HUES48 (cell line): Measurements from ENCODE around the gene SRBD1.

Experiments used
- H3K27ac ChIP-seq: one replicate; pipeline ENCODE4 v1.7.0; 2013; ENCODE audit warnings: low read depth, low read length, inconsistent platforms
- H3K27me3 ChIP-seq: 2 replicates; pipeline ENCODE4 v1.6.1; 2013; ENCODE audit warnings: mild to moderate bottlenecking, low read length; ENCODE audit not compliant: control insufficient read depth, insufficient read depth
- H3K36me3 ChIP-seq: 2 replicates; pipeline ENCODE4 v1.6.1; 2013; ENCODE audit warnings: low read length; ENCODE audit not compliant: control insufficient read depth, insufficient read depth
- H3K4me1 ChIP-seq: 2 replicates; pipeline ENCODE4 v1.6.1; 2013; ENCODE audit warnings: mild to moderate bottlenecking, low read length; ENCODE audit not compliant: control insufficient read depth, insufficient read depth
- H3K4me3 ChIP-seq: 2 replicates; pipeline ENCODE4 v1.5.1; 2013; ENCODE audit warnings: mild to moderate bottlenecking, low read depth, low read length
- H3K9ac ChIP-seq: 2 replicates; pipeline ENCODE4 v1.6.1; 2013; ENCODE audit warnings: mild to moderate bottlenecking, low read depth, low read length, moderate library complexity
- H3K9me3 ChIP-seq: 2 replicates; pipeline ENCODE4 v1.6.1; 2013; ENCODE audit warnings: low read length; ENCODE audit not compliant: control insufficient read depth, insufficient read depth

SRBD1 gene

DNA sequence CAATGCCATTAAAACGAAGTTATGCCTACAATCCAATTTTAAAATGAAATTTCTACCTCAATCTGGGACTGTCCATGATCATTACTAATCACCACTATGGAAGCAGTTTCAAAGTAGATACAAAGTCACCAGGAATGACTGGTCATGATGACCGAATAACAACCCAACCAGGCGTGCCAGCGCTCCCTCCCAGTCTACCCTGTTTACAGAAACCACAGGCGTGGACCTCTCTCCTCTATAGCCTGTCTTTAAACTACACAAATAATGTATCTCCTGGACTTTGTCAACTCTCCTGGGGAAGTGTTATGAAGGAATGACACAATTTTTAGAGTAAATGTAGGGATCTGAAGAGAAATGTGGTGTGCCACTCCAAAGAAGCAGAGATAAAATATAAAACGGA lies 150.2 kb downstream of the SRBD1 start:
- Histone ChIP-seq H3K27ac (no peak overlapping the region), H3K27me3 (no peaks in the 10 kb centered on the region), H3K9ac (no peak overlapping the region), H3K4me1 (peaks cover 39% of the 10 kb centered on the region), H3K9me3 (no peaks in the 10 kb centered on the region), H3K4me3 (no peak overlapping the region), H3K36me3 (no peaks in the 10 kb centered on the region)

- H3K9me3 ChIP-seq: no peaks in the 10 kb centered on the region
- no peak overlapping the region for H3K9ac ChIP-seq
- H3K4me3 ChIP-seq: no peak overlapping the region
- no peak overlapping the region for H3K27ac ChIP-seq
- no peaks in the 10 kb centered on the region for H3K27me3 ChIP-seq
- peaks cover 29% of the 10 kb centered on the region for H3K4me1 ChIP-seq
- no peaks in the 10 kb centered on the region for H3K36me3 ChIP-seq
Observed at GRCh38 chr2:45459860-45460259, 151.2 kb downstream of the SRBD1 start.

- H3K4me3 ChIP-seq: no peak overlapping the region
- H3K9me3 ChIP-seq: no peaks in the 10 kb centered on the region
- no peaks in the 10 kb centered on the region for H3K27me3 ChIP-seq
- no peak overlapping the region for H3K9ac ChIP-seq
- H3K27ac ChIP-seq: peak overlapping the region; percentile 63
- no peaks in the 10 kb centered on the region for H3K36me3 ChIP-seq
- H3K4me1 ChIP-seq: peaks cover 21% of the 10 kb centered on the region
Observed at GRCh38 chr2:45458909-45459563, 152.0 kb downstream of the SRBD1 start.

DNA sequence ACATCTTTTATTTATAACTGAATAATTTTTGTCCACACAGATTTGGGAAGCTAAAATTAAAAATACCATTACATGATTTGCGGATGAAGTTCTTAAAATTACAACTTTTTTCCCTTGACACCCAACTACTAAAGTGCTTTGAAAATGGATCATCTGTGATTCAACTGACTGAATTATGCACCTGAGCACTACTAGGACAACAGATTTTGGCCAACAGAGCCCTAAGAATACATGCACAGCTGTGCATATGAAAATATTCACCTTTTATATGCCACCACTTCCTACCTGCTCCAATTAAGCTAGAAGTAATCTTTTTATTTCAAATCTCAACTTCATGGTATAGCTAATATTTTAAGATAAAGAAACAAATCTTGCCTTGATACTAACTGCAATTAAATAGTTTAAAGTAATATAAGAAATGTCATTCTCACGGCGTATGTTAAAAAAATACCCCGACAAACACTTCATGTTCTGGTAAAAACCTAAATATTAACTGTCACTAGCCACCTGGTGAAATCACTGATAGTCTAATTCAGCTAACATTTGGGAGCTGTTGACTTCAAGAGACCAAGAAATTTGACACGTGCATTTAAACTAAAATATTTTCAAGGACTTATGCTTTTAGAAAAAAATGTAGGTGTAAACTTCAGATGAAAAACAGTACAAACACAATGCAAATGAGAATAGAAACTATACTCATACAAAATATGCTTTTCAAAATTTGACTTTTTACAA lies 153.7 kb downstream of the SRBD1 start:
- no peaks in the 10 kb centered on the region for H3K36me3 ChIP-seq
- H3K9ac ChIP-seq: no peak overlapping the region
- no peaks in the 10 kb centered on the region for H3K9me3 ChIP-seq
- no peak overlapping the region for H3K27ac ChIP-seq
- H3K4me3 ChIP-seq: no peak overlapping the region
- H3K4me1 ChIP-seq: peaks cover 15% of the 10 kb centered on the region
- H3K27me3 ChIP-seq: no peaks in the 10 kb centered on the region

- H3K27me3 ChIP-seq: no peaks in the 10 kb centered on the region
- H3K36me3 ChIP-seq: no peaks in the 10 kb centered on the region
- H3K4me3 ChIP-seq: no peak overlapping the region
- no peak overlapping the region for H3K27ac ChIP-seq
- H3K9ac ChIP-seq: no peak overlapping the region
- H3K9me3 ChIP-seq: no peaks in the 10 kb centered on the region
- no peaks in the 10 kb centered on the region; the same call in none of the 2 replicates for H3K4me1 ChIP-seq
Observed at GRCh38 chr2:45452866-45453265, 158.2 kb downstream of the SRBD1 start.

- Histone ChIP-seq H3K4me1 (no peaks in the 10 kb centered on the region; the same call in 1 of the 2 replicates), H3K9ac (no peak overlapping the region), H3K27me3 (no peaks in the 10 kb centered on the region), H3K9me3 (no peaks in the 10 kb centered on the region), H3K36me3 (no peaks in the 10 kb centered on the region), H3K27ac (no peak overlapping the region), H3K4me3 (no peak overlapping the region)
Observed at GRCh38 chr2:45450634-45451033, 160.4 kb downstream of the SRBD1 start.

DNA sequence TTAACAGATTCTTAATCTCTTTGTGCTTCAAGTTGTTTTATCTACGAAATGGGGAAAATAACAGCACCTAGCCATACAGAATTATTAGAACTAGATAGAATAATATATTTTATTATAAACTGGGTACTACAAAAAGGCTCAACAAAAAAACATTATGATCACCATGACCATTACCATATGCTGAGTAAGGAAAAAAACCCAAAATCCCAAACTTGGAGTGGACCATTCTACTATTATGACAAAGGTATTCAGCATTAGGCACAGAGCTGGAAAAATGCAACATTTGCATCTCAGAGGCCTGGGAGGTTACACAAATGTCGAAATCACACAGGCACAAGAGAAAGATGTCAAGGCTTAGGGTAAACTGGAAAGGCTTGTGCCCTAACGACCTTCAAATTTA lies 162.8 kb downstream of the SRBD1 start:
- no peaks in the 10 kb centered on the region for H3K27me3 ChIP-seq
- H3K9me3 ChIP-seq: no peaks in the 10 kb centered on the region
- H3K27ac ChIP-seq: no peak overlapping the region
- no peak overlapping the region for H3K4me3 ChIP-seq
- no peaks in the 10 kb centered on the region; the same call in 1 of the 2 replicates for H3K4me1 ChIP-seq
- no peaks in the 10 kb centered on the region for H3K36me3 ChIP-seq
- no peak overlapping the region for H3K9ac ChIP-seq

DNA sequence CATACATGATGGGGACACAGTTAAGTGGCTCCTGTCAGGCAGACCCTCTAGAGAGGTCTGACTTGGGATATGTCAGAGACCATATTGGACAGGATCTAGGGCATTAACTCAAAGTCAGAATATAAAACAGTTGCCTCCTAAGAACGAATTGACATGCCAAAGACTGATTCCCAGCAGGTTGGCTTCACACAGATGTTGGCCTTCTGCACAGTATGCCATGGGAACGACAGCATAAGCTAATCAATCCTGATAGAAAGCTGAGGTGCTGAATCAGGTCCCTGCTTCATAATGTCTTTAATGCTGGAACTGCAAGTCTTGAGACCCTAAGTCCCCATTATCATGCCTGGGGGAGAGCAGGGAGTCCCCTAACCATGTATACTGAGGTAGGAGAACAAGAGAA lies 165.1 kb downstream of the SRBD1 start:
- Histone ChIP-seq H3K4me1 (no peaks in the 10 kb centered on the region; the same call in 1 of the 2 replicates), H3K27ac (no peak overlapping the region), H3K27me3 (no peaks in the 10 kb centered on the region), H3K4me3 (no peak overlapping the region), H3K36me3 (no peaks in the 10 kb centered on the region), H3K9me3 (no peaks in the 10 kb centered on the region), H3K9ac (no peak overlapping the region)

- Histone ChIP-seq H3K4me3 (no peak overlapping the region), H3K9ac (no peak overlapping the region), H3K4me1 (no peaks in the 10 kb centered on the region; the same call in 1 of the 2 replicates), H3K36me3 (no peaks in the 10 kb centered on the region), H3K27me3 (no peaks in the 10 kb centered on the region), H3K27ac (no peak overlapping the region), H3K9me3 (no peaks in the 10 kb centered on the region)
Observed at GRCh38 chr2:45445037-45445436, 166.0 kb downstream of the SRBD1 start.

DNA sequence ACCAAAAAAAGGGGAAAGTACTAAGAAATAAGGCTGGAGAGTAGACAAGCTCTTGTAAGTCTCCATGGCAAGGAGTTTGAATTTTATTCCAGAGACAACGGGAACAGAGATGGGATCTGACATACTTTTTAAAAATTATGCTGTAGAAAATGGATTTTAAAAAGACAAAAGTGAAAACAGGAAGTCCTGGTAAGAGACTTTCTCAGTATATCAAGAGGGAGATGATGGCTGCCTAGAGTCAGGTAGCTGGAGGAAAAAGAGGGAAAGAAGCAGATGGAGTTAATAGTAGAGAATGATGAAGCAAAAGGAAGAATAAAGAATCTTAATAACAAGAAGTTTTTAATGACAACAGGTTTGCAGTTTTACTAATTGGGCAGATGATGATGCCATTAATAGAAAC lies 168.1 kb downstream of the SRBD1 start:
- H3K27ac ChIP-seq: no peak overlapping the region
- H3K4me3 ChIP-seq: no peak overlapping the region
- H3K4me1 ChIP-seq: no peaks in the 10 kb centered on the region
- no peak overlapping the region for H3K9ac ChIP-seq
- H3K36me3 ChIP-seq: no peaks in the 10 kb centered on the region
- H3K9me3 ChIP-seq: no peaks in the 10 kb centered on the region
- H3K27me3 ChIP-seq: no peaks in the 10 kb centered on the region

GRCh38 chr2:45442026-45442425 lies 169.0 kb downstream of the SRBD1 start:
- Histone ChIP-seq H3K4me3 (no peak overlapping the region), H3K9ac (no peak overlapping the region)

More at GRCh38 chr2:45442026-45442425, 169.0 kb downstream of the SRBD1 start:
- Histone ChIP-seq H3K4me1 (no peaks in the 10 kb centered on the region), H3K9me3 (no peaks in the 10 kb centered on the region), H3K27ac (no peak overlapping the region), H3K36me3 (no peaks in the 10 kb centered on the region), H3K27me3 (no peaks in the 10 kb centered on the region)
